ENCODE measurements around the gene PBX3.

GRCh38 chr9:125972012-125972729, 225.0 kb downstream of the PBX3 start:
- TF ChIP-seq POLR2AphosphoS5 (IDR thresholded peaks at IDR 0.05; ENCODE audit: low read depth, low read length) (no peak), POLR2A (IDR thresholded peaks at IDR 0.05; ENCODE audit: low read depth, low read length) (no peak)
